ENCODE results near the gene GPC6. TPM values are rescaled to one million over a fixed set of nuclear protein-coding genes. Genes with fewer than 3 reads are reported as not detected.

Gene GPC6
- total RNA-seq, 4 donors from 2014 or later = 6.7 to 67.2 (median 11.1) TPM

DNA sequence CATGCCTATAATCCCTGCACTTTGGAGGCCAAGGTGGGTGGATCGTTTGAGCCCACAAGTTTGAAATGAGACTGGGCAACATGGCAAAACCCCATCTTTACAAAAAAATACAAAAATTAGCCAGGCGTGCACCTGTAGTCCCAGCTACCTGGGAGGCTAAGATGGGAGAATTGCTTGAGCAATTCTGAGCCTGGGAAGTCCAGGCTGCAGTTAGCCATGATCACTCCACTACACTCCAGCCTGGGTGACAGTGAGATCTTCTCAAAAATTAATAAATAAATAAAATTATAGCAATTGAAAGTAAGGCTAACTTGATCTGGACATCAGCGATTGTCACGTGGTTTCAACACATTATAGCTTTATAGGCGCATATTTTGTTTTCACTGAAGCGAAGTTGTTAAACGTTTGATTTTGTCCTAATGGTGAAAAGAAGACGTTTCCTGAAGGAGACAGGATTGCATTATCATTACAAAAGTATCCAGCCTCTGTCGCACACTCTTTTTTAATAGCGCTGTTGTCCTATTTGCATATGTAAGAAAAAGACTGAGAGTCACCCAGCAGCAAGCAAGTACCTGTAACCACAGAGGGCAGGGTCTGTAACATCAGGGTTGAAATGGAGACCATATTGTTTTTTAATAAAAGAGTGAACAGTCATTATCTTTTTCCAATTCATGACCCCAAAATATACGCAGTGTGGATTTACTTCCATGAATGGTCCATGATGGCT lies 917.2 kb downstream of the GPC6 start:
- H3K36me3 ChIP-seq = no peaks in the 10 kb centered on the region
- intact Hi-C loops (cut with DNase I; ENCODE audit: low total_unique reads) = no loop called here
- H3K9me3 ChIP-seq = no peaks in the 10 kb centered on the region
- no peaks in the 10 kb centered on the region for H3K4me1 ChIP-seq
- H3K4me3 ChIP-seq = no peak overlapping the region
- TF ChIP-seq POLR2A (IDR thresholded peaks at IDR 0.05) = no peak
- TF ChIP-seq, protein P1, sequence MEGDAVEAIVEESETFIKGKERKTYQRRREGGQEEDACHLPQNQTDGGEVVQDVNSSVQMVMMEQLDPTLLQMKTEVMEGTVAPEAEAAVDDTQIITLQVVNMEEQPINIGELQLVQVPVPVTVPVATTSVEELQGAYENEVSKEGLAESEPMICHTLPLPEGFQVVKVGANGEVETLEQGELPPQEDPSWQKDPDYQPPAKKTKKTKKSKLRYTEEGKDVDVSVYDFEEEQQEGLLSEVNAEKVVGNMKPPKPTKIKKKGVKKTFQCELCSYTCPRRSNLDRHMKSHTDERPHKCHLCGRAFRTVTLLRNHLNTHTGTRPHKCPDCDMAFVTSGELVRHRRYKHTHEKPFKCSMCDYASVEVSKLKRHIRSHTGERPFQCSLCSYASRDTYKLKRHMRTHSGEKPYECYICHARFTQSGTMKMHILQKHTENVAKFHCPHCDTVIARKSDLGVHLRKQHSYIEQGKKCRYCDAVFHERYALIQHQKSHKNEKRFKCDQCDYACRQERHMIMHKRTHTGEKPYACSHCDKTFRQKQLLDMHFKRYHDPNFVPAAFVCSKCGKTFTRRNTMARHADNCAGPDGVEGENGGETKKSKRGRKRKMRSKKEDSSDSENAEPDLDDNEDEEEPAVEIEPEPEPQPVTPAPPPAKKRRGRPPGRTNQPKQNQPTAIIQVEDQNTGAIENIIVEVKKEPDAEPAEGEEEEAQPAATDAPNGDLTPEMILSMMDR (IDR thresholded peaks at IDR 0.05) = no peak
- DNase-seq = no peak
- no peaks in the 10 kb centered on the region for H3K27me3 ChIP-seq
- H3K27ac ChIP-seq = no peak overlapping the region

DNA sequence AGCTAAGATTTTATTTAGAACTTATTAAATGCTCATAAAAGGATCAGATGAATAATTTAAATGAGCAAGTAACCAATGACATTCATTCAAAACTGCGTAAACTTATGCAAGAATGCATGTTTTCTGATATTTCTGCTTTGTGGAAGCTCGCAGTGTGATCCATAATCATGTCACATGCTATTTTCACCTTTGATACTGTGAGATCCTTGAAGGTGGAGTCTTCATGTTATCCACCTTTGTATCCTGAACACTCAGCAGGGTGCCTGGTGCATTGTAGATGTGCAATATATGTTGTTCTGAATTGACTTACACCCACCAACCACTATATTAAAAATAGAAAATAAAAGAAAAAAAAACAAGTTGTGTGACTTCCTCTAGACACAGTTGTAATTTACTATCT lies 919.4 kb downstream of the GPC6 start:
- TF ChIP-seq, protein P1 (IDR thresholded peaks at IDR 0.05) = no peak
- no peak for TF ChIP-seq POLR2A (IDR thresholded peaks at IDR 0.05)

DNA sequence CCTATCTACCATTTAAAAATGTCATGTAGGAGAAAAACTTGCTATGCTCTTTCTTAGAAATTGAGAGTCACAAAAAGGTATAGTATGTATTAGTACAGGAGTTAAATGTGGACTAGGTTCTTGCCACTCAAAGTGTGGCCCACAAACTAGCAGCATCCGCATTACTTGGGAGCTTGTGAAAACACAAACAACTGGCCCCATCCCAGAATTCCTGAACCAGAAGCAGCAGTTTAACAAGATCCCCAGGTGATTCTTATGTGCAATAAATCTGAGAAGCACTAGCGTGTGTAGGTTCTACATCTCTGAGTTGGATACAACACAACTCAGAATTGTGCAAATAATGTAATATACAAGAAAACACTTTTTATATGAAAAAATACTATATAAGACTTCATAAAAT lies 927.0 kb downstream of the GPC6 start:
- Histone ChIP-seq H3K9me3 (no peaks in the 10 kb centered on the region), H3K4me3 (no peak overlapping the region)
- intact Hi-C loops (cut with DNase I; ENCODE audit: low total_unique reads) = no loop called here

More for the DNA sequence above, 919.4 kb downstream of the GPC6 start:
- Histone ChIP-seq H3K27ac (no peak overlapping the region), H3K4me1 (no peaks in the 10 kb centered on the region), H3K9me3 (no peaks in the 10 kb centered on the region), H3K4me3 (no peak overlapping the region), H3K27me3 (no peaks in the 10 kb centered on the region), H3K36me3 (no peaks in the 10 kb centered on the region)
- no peak for DNase-seq
- intact Hi-C loops (cut with DNase I; ENCODE audit: low total_unique reads) = no loop called here

DNA sequence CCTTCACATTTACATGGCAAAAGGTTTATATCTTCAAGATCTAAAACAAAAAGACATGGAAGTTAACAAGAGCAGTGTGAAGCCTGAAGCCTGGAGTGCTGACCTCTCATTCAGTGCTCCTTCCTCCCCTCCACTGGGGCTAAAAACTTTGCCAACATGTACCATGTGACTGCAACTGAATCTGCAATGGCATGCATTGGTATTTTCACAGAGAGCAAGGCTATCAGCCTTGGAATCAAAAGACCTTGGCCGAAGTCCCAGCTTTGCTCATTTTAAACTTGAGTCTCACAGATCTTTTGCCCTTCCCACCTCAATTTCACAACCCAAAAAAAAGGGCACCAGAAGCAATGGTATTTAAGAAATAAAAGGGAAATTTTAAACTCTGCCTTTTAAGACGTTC lies 927.8 kb downstream of the GPC6 start:
- TF ChIP-seq, protein P1 (IDR thresholded peaks at IDR 0.05) = no peak
- no peak for TF ChIP-seq POLR2A (IDR thresholded peaks at IDR 0.05)
- Histone ChIP-seq H3K27ac (no peak overlapping the region), H3K4me3 (no peak overlapping the region), H3K36me3 (no peaks in the 10 kb centered on the region), H3K4me1 (no peaks in the 10 kb centered on the region), H3K27me3 (no peaks in the 10 kb centered on the region), H3K9me3 (no peaks in the 10 kb centered on the region)
- intact Hi-C loops (cut with DNase I; ENCODE audit: low total_unique reads) = no loop called here
- DNase-seq = no peak

More for the DNA sequence above, 927.0 kb downstream of the GPC6 start:
- Histone ChIP-seq H3K27ac (no peak overlapping the region), H3K4me1 (no peaks in the 10 kb centered on the region), H3K36me3 (no peaks in the 10 kb centered on the region), H3K27me3 (no peaks in the 10 kb centered on the region)
- TF ChIP-seq POLR2A (IDR thresholded peaks at IDR 0.05) = no peak
- TF ChIP-seq, protein P1 (IDR thresholded peaks at IDR 0.05) = no peak
- DNase-seq = no peak

DNA sequence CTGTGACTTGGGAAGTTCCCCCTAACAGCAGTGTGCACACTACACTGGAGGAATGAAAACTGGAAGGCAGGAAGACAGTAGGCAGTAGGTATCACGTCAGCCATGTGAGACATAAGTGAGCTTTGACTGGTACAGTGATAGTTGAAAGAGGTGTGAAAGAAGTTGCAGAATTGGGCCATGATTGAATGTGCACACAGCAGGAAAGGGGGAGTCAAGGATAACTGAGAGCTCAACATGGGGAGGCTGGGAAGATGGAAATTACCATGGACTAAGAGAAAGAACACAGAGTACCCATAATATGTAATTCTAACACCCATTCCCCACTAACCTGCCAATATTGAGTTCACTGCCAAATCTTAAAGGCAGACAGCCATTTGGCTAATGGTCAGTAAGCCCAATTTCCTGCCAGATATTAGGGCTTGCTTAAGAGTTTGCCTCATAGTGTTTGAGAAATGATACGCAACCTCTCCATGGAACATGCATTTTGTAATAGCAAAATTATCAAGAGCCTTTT lies 931.2 kb downstream of the GPC6 start:
- H3K4me3 ChIP-seq = no peak overlapping the region
- H3K9me3 ChIP-seq = no peaks in the 10 kb centered on the region
- TF ChIP-seq, protein P1 (IDR thresholded peaks at IDR 0.05) = no peak
- TF ChIP-seq POLR2A (IDR thresholded peaks at IDR 0.05) = no peak
- H3K36me3 ChIP-seq = no peaks in the 10 kb centered on the region
- H3K27ac ChIP-seq = no peak overlapping the region
- H3K4me1 ChIP-seq = no peaks in the 10 kb centered on the region
- intact Hi-C loops (cut with DNase I; ENCODE audit: low total_unique reads) = no loop called here
- DNase-seq = peak in 1 of 2 donors; percentile 44
- H3K27me3 ChIP-seq = no peaks in the 10 kb centered on the region

Measured in uterus (tissue), 4 donors.